SJSA1 (cell line): ENCODE data around the gene GLUD1. TPM values are rescaled to one million over a fixed set of nuclear protein-coding genes. Genes with fewer than 3 reads are reported as not detected.
"Not testable (repeated sequence)": the region's sequence is repeated elsewhere in the genome, so short reads cannot be mapped to it uniquely, and the experiment has no call there.

Experiments used
- DNase-seq, 2 experiments: peaks; one replicate each; pipeline ENCODE4 v3.0.0-alpha.2; 2015 to 2020; ENCODE audit warnings: low spot score in 2 of 2, low read depth in 1 of 2
- H3K27ac ChIP-seq: fragments of 250-450 bp; sonication (Bioruptor Pico); 2 replicates; pipeline ENCODE4 v1.5.1; 2020; ENCODE audit warnings: mild to moderate bottlenecking, moderate library complexity
- H3K27me3 ChIP-seq: fragments of 250-450 bp; sonication (Bioruptor Pico); replicated peaks from 2 replicates; pipeline ENCODE4 v1.5.1; 2020; ENCODE audit warnings: mild to moderate bottlenecking, moderate library complexity
- H3K36me3 ChIP-seq: fragments of 250-450 bp; sonication (Bioruptor Pico); 2 replicates; pipeline ENCODE4 v1.5.1; 2020; ENCODE audit warnings: mild to moderate bottlenecking
- H3K4me1 ChIP-seq: fragments of 250-450 bp; sonication (Bioruptor Pico); replicated peaks from 2 replicates; pipeline ENCODE4 v1.6.1; 2021; ENCODE audit warnings: mild to moderate bottlenecking
- H3K4me3 ChIP-seq: fragments of 250-450 bp; sonication (Bioruptor Pico); 2 replicates; pipeline ENCODE4 v1.5.1; 2020; ENCODE audit warnings: mild to moderate bottlenecking
- H3K9me3 ChIP-seq: fragments of 250-450 bp; sonication (Bioruptor Pico); replicated peaks from 2 replicates; pipeline ENCODE4 v1.5.1; 2020; ENCODE audit warnings: mild to moderate bottlenecking
- total RNA-seq: library from RNA; depleted of rRNA; stranded (reverse); fragments of >200 nt; shearing (Covaris generic); gene quantifications from 2 replicates; pipeline ENCODE4 v1.2.3, GENCODE V29; 2014

The GLUD1 gene
- total RNA-seq, 1 experiment from 2014 or later, result 176 TPM

GRCh38 chr10:87104727-87105126 is 10.1 kb upstream of the GLUD1 start:
- H3K9me3 ChIP-seq, DNase-seq: not testable (repeated sequence)
- H3K36me3 ChIP-seq, result peaks cover 64% of the 10 kb centered on the region

GRCh38 chr10:87101996-87102395 is 7.4 kb upstream of the GLUD1 start:
- Histone ChIP-seq H3K4me3 (no peak overlapping the region), H3K4me1 (no peaks in the 10 kb centered on the region), H3K9me3 (no peaks in the 10 kb centered on the region), H3K27me3 (no peaks in the 10 kb centered on the region), H3K36me3 (peaks cover 58% of the 10 kb centered on the region), H3K27ac (no peak overlapping the region)
- DNase-seq, result no peak

More at GRCh38 chr10:87104727-87105126, 10.1 kb upstream of the GLUD1 start:
- not testable (repeated sequence) for H3K4me3 ChIP-seq, H3K27ac ChIP-seq, H3K4me1 ChIP-seq, H3K27me3 ChIP-seq

GRCh38 chr10:87095236-87095945 is 748 bp upstream of the GLUD1 start:
- H3K27me3 ChIP-seq, result no peaks in the 10 kb centered on the region
- H3K4me3 ChIP-seq, result peak overlapping the region; percentile 93
- peak overlapping the region; percentile 98 for H3K27ac ChIP-seq
- DNase-seq, result peak; percentile 87 to 88
- no peaks in the 10 kb centered on the region for H3K9me3 ChIP-seq
- peaks cover 25% of the 10 kb centered on the region for H3K36me3 ChIP-seq
- peaks cover 7% of the 10 kb centered on the region for H3K4me1 ChIP-seq

GRCh38 chr10:87093632-87094372 is 841 bp downstream of the GLUD1 start:
- DNase-seq, result peak; percentile 48 to 65
- H3K4me3 ChIP-seq, result peak overlapping the region; percentile 93
- H3K36me3 ChIP-seq, result peaks cover 35% of the 10 kb centered on the region
- no peaks in the 10 kb centered on the region for H3K27me3 ChIP-seq
- H3K4me1 ChIP-seq, result peaks cover 7% of the 10 kb centered on the region
- H3K27ac ChIP-seq, result peak overlapping the region; percentile 89
- no peaks in the 10 kb centered on the region for H3K9me3 ChIP-seq

- peak in 1 of 2 experiments; percentile 12 for DNase-seq
- H3K4me3 ChIP-seq, result peak overlapping the region; percentile 93
- peaks cover 35% of the 10 kb centered on the region for H3K36me3 ChIP-seq
- no peaks in the 10 kb centered on the region for H3K9me3 ChIP-seq
- H3K4me1 ChIP-seq, result peaks cover 7% of the 10 kb centered on the region
- no peak overlapping the region for H3K27ac ChIP-seq
- no peaks in the 10 kb centered on the region for H3K27me3 ChIP-seq
Observed at GRCh38 chr10:87092861-87093631, 1.6 kb downstream of the GLUD1 start.

- Histone ChIP-seq H3K4me1 (peaks cover 7% of the 10 kb centered on the region), H3K36me3 (peaks cover 37% of the 10 kb centered on the region), H3K9me3 (no peaks in the 10 kb centered on the region), H3K4me3 (peak overlapping the region; percentile 93; the same call in 1 of the 2 replicates), H3K27ac (no peak overlapping the region), H3K27me3 (no peaks in the 10 kb centered on the region)
- DNase-seq, result no peak
Observed at GRCh38 chr10:87092376-87092860, 2.2 kb downstream of the GLUD1 start.

GRCh38 chr10:87090779-87091178 is 3.9 kb downstream of the GLUD1 start:
- Histone ChIP-seq H3K4me1 (peaks cover 7% of the 10 kb centered on the region), H3K9me3 (no peaks in the 10 kb centered on the region), H3K27ac (no peak overlapping the region), H3K36me3 (peaks cover 29% of the 10 kb centered on the region), H3K4me3 (no peak overlapping the region), H3K27me3 (no peaks in the 10 kb centered on the region)
- no peak for DNase-seq

GRCh38 chr10:87089746-87090145 is 4.9 kb downstream of the GLUD1 start:
- Histone ChIP-seq H3K9me3 (no peaks in the 10 kb centered on the region), H3K27me3 (no peaks in the 10 kb centered on the region), H3K36me3 (peaks cover 26% of the 10 kb centered on the region), H3K27ac (no peak overlapping the region), H3K4me3 (no peak overlapping the region), H3K4me1 (peaks cover 7% of the 10 kb centered on the region)
- no peak for DNase-seq

- DNase-seq, result no peak
- H3K27ac ChIP-seq, result no peak overlapping the region
- H3K4me3 ChIP-seq, result no peak overlapping the region
- H3K4me1 ChIP-seq, result peaks cover 29% of the 10 kb centered on the region
- no peaks in the 10 kb centered on the region for H3K27me3 ChIP-seq
- H3K36me3 ChIP-seq, result peaks cover 20% of the 10 kb centered on the region
- no peaks in the 10 kb centered on the region for H3K9me3 ChIP-seq
Observed at GRCh38 chr10:87085537-87085936, 9.1 kb downstream of the GLUD1 start.

GRCh38 chr10:87084291-87084782 is 10.3 kb downstream of the GLUD1 start:
- H3K4me3 ChIP-seq, H3K9me3 ChIP-seq, H3K27me3 ChIP-seq: not testable (repeated sequence)
- peak overlapping the region; percentile 94 for H3K27ac ChIP-seq
- H3K4me1 ChIP-seq, result peaks cover 29% of the 10 kb centered on the region
- peaks cover 11% of the 10 kb centered on the region for H3K36me3 ChIP-seq
- peak in 1 of 2 experiments; percentile 69 for DNase-seq

- H3K9me3 ChIP-seq, H3K4me3 ChIP-seq, H3K36me3 ChIP-seq, H3K27me3 ChIP-seq: not testable (repeated sequence)
- H3K27ac ChIP-seq, result peak overlapping the region; percentile 94
- H3K4me1 ChIP-seq, result peaks cover 29% of the 10 kb centered on the region
- DNase-seq, result peak in 1 of 2 experiments; percentile 78
Observed at GRCh38 chr10:87083576-87084290, 10.9 kb downstream of the GLUD1 start.

GRCh38 chr10:87082219-87082618 is 12.4 kb downstream of the GLUD1 start:
- H3K27me3 ChIP-seq, H3K4me3 ChIP-seq, H3K36me3 ChIP-seq, H3K9me3 ChIP-seq: not testable (repeated sequence)
- Histone ChIP-seq H3K4me1 (peaks cover 29% of the 10 kb centered on the region), H3K27ac (peak overlapping the region; percentile 94)
- DNase-seq, result peak in 1 of 2 experiments; percentile 85

GRCh38 chr10:87081574-87081973 is 13.1 kb downstream of the GLUD1 start:
- H3K27me3 ChIP-seq, DNase-seq, H3K9me3 ChIP-seq, H3K4me3 ChIP-seq, H3K36me3 ChIP-seq: not testable (repeated sequence)
- Histone ChIP-seq H3K27ac (peak overlapping the region; percentile 94), H3K4me1 (peaks cover 29% of the 10 kb centered on the region)
